Lower lobe of right lung (tissue), 2 donors: Measurements from ENCODE around the gene DPM2. TPM values are rescaled to one million over a fixed set of nuclear protein-coding genes. Genes with fewer than 3 reads are reported as not detected.

ENCODE experiments used
- ATAC-seq, 2 donors: fragments of 200-7000 bp; cut with Tn5 transposase; one replicate each; pipeline ENCODE4 v1.9.1; 2020 to 2022; ENCODE audit warnings: mild to moderate bottlenecking in 2 of 2, moderate library complexity in 2 of 2
- DNase-seq: peaks from one replicate; pipeline ENCODE4 v3.0.0-alpha.2; 2020
- H3K27ac ChIP-seq: fragments of 200-600 bp; one replicate; pipeline ENCODE4 v1.8.0; 2022
- H3K27me3 ChIP-seq: fragments of 200-600 bp; one replicate; pipeline ENCODE4 v1.8.0; 2022; ENCODE audit warnings: low read depth
- H3K36me3 ChIP-seq: fragments of 200-600 bp; one replicate; pipeline ENCODE4 v1.8.0; 2022; ENCODE audit warnings: mild to moderate bottlenecking
- H3K4me1 ChIP-seq: fragments of 200-600 bp; one replicate; pipeline ENCODE4 v1.8.0; 2022
- H3K4me3 ChIP-seq: fragments of 200-600 bp; one replicate; pipeline ENCODE4 v1.8.0; 2022; ENCODE audit warnings: mild to moderate bottlenecking
- H3K9me3 ChIP-seq: fragments of 200-600 bp; one replicate; pipeline ENCODE4 v1.8.0; 2022
- intact Hi-C: fragments of 100-400 bp; cut with DNase I; formaldehyde crosslinking; loops from one replicate; pipeline ENCODE4 v1.11.0; 2022
- total RNA-seq: library from RNA; stranded (reverse); fragmentation: NEBNext Ultra II Directional; extraction: Animal tissue kit (Norgen Biotek cat#: 25700); gene quantifications from one replicate; pipeline ENCODE4 v1.2.1, GENCODE V29; 2021
- TF ChIP-seq, protein P1 (sequence below): fragments of 200-600 bp; IDR thresholded peaks from one replicate; pipeline ENCODE4 v1.8.0; 2022; ENCODE audit warnings: antibody characterized with exemption, mild to moderate bottlenecking
- donor health status: DM: no; HTN: yes; CAD: no; lungs with severe emphysema.

The DPM2 gene
- total RNA-seq, 1 donor from 2014 or later: 33.7 TPM

- intact Hi-C loops: no loop called here
- Histone ChIP-seq H3K27ac (no peak overlapping the region), H3K4me1 (peaks cover 17% of the 10 kb centered on the region), H3K9me3 (no peaks in the 10 kb centered on the region), H3K36me3 (peaks cover 83% of the 10 kb centered on the region), H3K4me3 (no peak overlapping the region), H3K27me3 (no peaks in the 10 kb centered on the region)
- no peak for ATAC-seq
- TF ChIP-seq, protein P1, sequence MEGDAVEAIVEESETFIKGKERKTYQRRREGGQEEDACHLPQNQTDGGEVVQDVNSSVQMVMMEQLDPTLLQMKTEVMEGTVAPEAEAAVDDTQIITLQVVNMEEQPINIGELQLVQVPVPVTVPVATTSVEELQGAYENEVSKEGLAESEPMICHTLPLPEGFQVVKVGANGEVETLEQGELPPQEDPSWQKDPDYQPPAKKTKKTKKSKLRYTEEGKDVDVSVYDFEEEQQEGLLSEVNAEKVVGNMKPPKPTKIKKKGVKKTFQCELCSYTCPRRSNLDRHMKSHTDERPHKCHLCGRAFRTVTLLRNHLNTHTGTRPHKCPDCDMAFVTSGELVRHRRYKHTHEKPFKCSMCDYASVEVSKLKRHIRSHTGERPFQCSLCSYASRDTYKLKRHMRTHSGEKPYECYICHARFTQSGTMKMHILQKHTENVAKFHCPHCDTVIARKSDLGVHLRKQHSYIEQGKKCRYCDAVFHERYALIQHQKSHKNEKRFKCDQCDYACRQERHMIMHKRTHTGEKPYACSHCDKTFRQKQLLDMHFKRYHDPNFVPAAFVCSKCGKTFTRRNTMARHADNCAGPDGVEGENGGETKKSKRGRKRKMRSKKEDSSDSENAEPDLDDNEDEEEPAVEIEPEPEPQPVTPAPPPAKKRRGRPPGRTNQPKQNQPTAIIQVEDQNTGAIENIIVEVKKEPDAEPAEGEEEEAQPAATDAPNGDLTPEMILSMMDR: no peak
- DNase-seq: no peak
These were observed 44.8 kb downstream of the DPM2 start for GRCh38 chr9:127892831-127893230.

DNA sequence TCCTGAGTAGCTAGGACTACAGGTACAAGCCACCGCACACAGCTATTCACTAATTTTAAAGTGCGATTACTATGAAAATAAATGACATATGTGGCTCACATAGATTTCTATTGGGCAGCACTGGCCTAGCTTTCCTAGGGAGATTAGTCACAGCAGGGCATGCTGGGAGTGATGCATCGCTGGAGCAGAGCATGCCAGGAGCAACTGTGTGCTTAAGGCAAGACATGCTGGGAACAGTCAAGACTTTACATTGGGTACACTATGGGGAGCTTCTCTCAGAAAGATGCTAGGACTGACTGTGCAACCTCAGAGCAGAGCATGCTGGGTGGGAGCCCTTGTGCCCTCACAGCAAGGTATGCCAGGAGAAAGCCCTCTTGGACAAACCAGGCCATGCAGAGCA lies 47.6 kb downstream of the DPM2 start:
- peaks cover 96% of the 10 kb centered on the region for H3K36me3 ChIP-seq
- no peaks in the 10 kb centered on the region for H3K27me3 ChIP-seq
- TF ChIP-seq, protein P1: no peak
- no peak overlapping the region for H3K4me3 ChIP-seq
- intact Hi-C loops: no loop called here
- peaks cover under 1% of the 10 kb centered on the region for H3K4me1 ChIP-seq
- H3K27ac ChIP-seq: no peak overlapping the region
- no peak for DNase-seq
- no peak for ATAC-seq
- no peaks in the 10 kb centered on the region for H3K9me3 ChIP-seq

GRCh38 chr9:127887792-127888191 lies 49.9 kb downstream of the DPM2 start:
- Histone ChIP-seq H3K27ac (no peak overlapping the region), H3K27me3 (no peaks in the 10 kb centered on the region), H3K36me3 (peaks cover 79% of the 10 kb centered on the region), H3K4me1 (peaks cover 8% of the 10 kb centered on the region), H3K9me3 (no peaks in the 10 kb centered on the region), H3K4me3 (no peak overlapping the region)
- intact Hi-C loops: no loop called here
- DNase-seq: no peak
- no peak for ATAC-seq
- TF ChIP-seq, protein P1: no peak

DNA sequence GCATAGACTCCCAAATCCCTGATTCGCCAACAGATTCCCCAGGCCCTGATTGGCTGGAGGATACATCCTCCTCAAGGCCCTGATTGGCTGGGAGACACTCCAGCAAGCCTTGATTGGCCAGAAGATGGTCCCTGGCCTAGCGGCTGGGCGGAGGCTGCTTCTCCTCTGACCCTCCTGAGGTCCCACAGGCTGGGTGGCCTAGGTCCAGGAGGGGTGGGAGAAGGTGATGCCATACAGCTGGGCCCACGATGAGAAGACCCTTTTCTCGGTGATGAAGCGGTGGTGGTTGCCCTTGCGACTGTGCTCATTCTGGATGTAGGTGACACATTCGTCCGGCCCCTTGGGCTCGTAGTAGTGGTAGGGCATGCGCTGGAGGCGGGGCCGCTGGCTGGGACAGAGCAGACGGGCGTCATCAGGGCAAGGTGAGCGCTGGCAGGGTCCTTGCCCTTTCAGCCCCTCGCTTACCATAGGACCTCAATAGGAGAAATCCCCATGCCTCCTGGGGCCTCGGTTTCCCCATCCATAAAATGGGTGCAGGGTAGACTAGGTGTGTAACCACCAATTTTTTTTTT lies 51.2 kb downstream of the DPM2 start:
- ATAC-seq: no peak
- no peak overlapping the region for H3K27ac ChIP-seq
- H3K4me1 ChIP-seq: peaks cover 8% of the 10 kb centered on the region
- H3K27me3 ChIP-seq: no peaks in the 10 kb centered on the region
- peaks cover 68% of the 10 kb centered on the region for H3K36me3 ChIP-seq
- intact Hi-C loops: no loop called here
- H3K4me3 ChIP-seq: no peak overlapping the region
- TF ChIP-seq, protein P1: no peak
- DNase-seq: no peak
- no peaks in the 10 kb centered on the region for H3K9me3 ChIP-seq

- no peaks in the 10 kb centered on the region for H3K27me3 ChIP-seq
- no peak overlapping the region for H3K4me3 ChIP-seq
- intact Hi-C loops: no loop called here
- peaks cover 8% of the 10 kb centered on the region for H3K4me1 ChIP-seq
- H3K27ac ChIP-seq: no peak overlapping the region
- H3K9me3 ChIP-seq: no peaks in the 10 kb centered on the region
- peaks cover 62% of the 10 kb centered on the region for H3K36me3 ChIP-seq
- no peak for ATAC-seq
- TF ChIP-seq, protein P1: no peak
- DNase-seq: no peak
These were observed 52.0 kb downstream of the DPM2 start for GRCh38 chr9:127885508-127886281.

Other genes with a start within 250 kb of the DPM2 start
- 25.9 TPM for gene CFAP157, start 230.9 kb downstream of the DPM2 start, total RNA-seq
- 9.1 TPM for gene PTRH1, start 222.2 kb downstream of the DPM2 start, total RNA-seq
- gene TTC16, start 221.8 kb downstream of the DPM2 start, total RNA-seq: 1.3 TPM
- gene TOR2A, start 202.6 kb downstream of the DPM2 start, total RNA-seq: 16.5 TPM
- 59.4 TPM for gene SH2D3C, start 159.2 kb downstream of the DPM2 start, total RNA-seq
- 96.2 TPM for gene CDK9, start 151.8 kb downstream of the DPM2 start, total RNA-seq
- gene FPGS, start 135.0 kb downstream of the DPM2 start, total RNA-seq: 55.4 TPM
- gene ENG, start 83.2 kb downstream of the DPM2 start, total RNA-seq: 323 TPM
- gene AK1, start 60.2 kb downstream of the DPM2 start, total RNA-seq: 185 TPM
- gene ST6GALNAC6, start 38.3 kb downstream of the DPM2 start, total RNA-seq: 82.0 TPM
- 45.6 TPM for gene ST6GALNAC4, start 20.8 kb downstream of the DPM2 start, total RNA-seq
- 11.5 TPM for gene PIP5KL1, start 7.1 kb downstream of the DPM2 start, total RNA-seq
- 36.0 TPM for gene EEIG1, start 43.1 kb upstream of the DPM2 start, total RNA-seq
- gene NAIF1, start 129.5 kb upstream of the DPM2 start, total RNA-seq: 11.3 TPM
- gene SLC25A25, start 130.4 kb upstream of the DPM2 start, total RNA-seq: 27.3 TPM
- 30.6 TPM for gene PTGES2, start 189.9 kb upstream of the DPM2 start, total RNA-seq
- 83.4 TPM for gene LCN2, start 211.6 kb upstream of the DPM2 start, total RNA-seq
- gene BBLN, start 222.4 kb upstream of the DPM2 start, total RNA-seq: 47.9 TPM